HG02852 (cell line): ENCODE results near the gene HOXD11.
A peak's percentile ranks its signal among the peaks of the same experiment; 100 is the strongest.

Experiments used
- ATAC-seq: cut with Tn5 transposase; IDR thresholded peaks from one replicate; pipeline ENCODE4 v1.9.1; 2021; ENCODE audit warnings: mild to moderate bottlenecking, moderate library complexity; ENCODE audit not compliant: unreplicated experiment

Gene HOXD11

DNA sequence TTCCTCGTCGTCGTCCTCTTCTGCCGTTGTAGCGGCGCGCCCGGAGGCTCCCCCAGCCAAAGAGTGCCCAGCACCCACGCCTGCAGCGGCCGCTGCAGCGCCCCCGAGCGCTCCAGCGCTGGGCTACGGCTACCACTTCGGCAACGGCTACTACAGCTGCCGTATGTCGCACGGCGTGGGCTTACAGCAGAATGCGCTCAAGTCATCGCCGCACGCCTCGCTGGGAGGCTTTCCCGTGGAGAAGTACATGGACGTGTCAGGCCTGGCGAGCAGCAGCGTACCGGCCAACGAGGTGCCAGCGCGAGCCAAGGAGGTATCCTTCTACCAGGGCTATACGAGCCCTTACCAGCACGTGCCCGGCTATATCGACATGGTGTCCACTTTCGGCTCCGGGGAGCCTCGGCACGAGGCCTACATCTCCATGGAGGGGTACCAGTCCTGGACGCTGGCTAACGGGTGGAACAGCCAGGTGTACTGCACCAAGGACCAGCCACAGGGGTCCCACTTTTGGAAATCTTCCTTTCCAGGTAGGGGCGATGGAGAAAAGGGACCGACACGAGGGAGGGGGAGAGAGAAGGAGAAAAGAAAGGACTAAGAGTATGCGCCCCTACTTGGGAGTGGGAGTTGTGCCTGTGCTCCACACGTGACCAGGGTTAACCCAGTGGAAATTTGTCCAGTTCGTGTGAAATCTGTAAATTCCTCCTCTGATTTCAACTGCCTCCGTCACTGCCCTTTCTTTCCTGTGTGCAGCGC, 13.8 kb upstream of the HOXD11 start:
- ATAC-seq: no peak

GRCh38 chr2:176093898-176094249, 13.2 kb upstream of the HOXD11 start:
- ATAC-seq: no peak

DNA sequence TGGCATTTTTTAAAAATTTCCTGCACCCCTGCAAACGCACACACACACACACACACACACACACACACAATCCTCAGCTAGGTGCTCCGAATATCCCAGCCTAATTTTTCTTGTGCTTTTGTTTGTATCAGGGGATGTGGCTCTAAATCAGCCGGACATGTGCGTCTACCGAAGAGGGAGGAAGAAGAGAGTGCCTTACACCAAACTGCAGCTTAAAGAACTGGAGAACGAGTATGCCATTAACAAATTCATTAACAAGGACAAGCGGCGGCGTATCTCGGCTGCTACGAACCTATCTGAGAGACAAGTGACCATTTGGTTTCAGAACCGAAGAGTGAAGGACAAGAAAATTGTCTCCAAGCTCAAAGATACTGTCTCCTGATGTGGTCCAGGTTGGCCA, 12.7 kb upstream of the HOXD11 start:
- no peak for ATAC-seq

GRCh38 chr2:176095421-176095820, 11.7 kb upstream of the HOXD11 start:
- no peak for ATAC-seq

GRCh38 chr2:176096243-176096985, 10.7 kb upstream of the HOXD11 start:
- no peak for ATAC-seq

- peak; percentile 83 for ATAC-seq
Observed at GRCh38 chr2:176096986-176097819, 9.9 kb upstream of the HOXD11 start.

GRCh38 chr2:176097820-176098365, 9.2 kb upstream of the HOXD11 start:
- ATAC-seq: no peak

- no peak for ATAC-seq
Observed at GRCh38 chr2:176098366-176099158, 8.5 kb upstream of the HOXD11 start.

GRCh38 chr2:176099159-176099727, 7.8 kb upstream of the HOXD11 start:
- ATAC-seq: no peak

DNA sequence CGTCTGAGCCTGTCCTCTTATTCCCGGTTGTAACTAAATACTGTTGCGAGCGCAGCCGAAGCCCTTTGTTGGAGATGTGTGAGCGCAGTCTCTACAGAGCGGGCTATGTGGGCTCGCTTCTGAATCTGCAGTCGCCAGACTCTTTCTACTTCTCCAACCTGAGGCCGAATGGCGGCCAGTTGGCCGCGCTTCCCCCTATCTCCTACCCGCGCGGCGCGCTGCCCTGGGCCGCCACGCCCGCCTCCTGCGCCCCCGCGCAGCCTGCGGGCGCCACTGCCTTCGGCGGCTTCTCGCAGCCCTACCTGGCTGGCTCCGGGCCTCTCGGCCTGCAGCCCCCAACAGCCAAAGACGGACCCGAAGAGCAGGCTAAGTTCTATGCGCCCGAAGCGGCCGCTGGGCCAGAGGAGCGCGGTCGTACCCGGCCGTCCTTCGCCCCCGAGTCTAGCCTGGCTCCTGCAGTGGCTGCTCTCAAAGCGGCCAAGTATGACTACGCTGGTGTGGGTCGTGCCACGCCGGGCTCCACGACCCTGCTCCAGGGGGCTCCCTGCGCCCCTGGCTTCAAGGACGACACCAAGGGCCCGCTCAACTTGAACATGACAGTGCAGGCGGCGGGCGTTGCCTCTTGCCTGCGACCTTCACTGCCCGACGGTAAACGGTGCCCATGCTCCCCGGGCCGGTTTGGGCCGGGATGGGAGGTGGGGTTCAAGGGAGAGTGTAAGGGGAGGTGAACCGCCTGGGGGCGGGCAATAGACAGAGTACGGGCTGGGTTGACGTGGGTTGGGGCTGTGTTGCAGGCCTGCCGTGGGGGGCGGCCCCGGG, 7.1 kb upstream of the HOXD11 start, which contains the start of gene HOXD12:
HOXD12 (plus strand) TSS at position 68 of the 819 bp plus-strand sequence; CDS start at position 75, 7 bp downstream.
- no peak for ATAC-seq

DNA sequence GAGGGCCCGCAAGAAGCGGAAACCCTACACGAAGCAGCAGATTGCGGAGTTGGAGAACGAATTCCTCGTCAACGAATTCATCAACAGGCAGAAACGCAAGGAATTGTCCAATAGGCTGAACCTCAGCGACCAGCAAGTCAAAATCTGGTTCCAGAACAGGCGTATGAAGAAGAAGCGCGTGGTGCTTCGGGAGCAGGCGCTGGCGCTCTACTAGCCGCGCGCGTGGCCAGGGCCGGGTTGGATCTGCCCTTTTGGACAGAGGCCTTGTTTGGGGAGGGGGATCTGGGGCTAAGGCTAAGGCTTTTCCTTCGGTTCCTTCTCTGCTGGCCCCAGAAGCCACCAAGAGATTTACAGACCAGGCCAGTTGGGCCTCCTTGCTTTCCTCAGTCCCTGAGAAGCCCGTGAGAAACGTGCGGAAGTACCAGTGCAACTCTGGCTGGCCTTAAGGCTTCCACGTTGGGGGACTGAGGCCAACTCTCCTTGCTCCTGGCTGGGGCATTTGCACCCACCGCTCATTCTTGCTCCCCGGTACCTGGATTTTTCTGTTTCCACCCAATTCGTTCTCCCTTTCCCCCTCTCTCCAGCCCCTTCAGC, 6.4 kb upstream of the HOXD11 start:
- ATAC-seq: no peak

DNA sequence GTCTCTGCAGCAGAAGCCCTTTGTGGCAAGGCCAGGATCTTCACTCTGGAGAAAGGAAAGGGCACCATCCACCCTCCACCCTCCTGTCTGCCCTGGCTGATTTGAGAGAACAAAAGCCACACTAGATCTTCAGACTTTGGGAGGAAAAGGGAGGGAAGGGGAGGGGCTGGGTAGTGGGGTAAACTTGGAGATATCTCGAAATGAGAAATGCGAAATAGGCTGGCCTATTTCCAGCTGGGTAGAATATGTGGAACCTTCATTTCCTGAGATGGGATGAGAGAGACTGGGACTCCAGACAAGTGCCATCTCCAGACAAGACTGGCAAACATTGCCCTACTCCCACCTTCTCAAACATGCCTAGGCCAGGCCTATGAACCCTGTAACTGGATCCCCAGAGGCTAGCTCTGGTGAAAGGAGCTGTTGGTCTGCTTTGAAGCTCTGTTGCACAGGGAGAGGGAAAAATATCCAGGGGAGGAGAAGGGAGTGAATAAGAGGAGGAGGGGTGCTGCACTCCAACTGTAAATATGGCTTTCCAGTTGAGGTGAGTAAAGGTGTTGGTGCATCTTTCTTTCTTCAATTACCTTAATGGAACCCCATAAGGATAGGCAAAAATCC, 5.8 kb upstream of the HOXD11 start:
- ATAC-seq: no peak

- ATAC-seq: no peak
Observed at GRCh38 chr2:176101842-176102241, 5.2 kb upstream of the HOXD11 start.

DNA sequence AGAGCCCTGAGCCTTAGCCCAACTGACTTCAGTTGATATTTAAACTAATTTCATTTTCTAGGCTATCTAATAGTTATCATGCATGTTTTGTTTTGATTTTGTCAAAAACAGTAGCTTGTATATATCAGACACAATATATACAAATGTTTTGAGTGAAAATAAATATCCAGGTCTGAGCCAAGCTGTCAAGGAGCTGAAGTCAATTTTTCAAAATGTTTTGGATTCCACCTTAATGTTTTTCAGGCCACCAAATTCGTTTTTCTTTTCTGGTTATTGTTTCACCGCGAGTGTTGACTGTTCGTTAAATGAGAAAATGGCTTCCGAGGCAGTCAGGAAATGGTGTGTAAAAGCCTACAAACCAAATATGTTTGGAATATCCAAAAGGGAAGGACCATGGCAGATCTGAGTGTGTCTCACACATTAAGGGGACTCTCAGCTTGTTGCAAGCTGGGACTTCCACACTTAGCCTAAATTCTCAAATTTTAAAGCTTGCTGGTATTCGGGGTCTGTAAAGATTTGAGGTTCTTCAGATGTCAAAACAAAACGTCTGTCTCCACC, 4.7 kb upstream of the HOXD11 start:
- no peak for ATAC-seq

GRCh38 chr2:176103194-176103593, 3.9 kb upstream of the HOXD11 start:
- no peak for ATAC-seq

- no peak for ATAC-seq
Observed at GRCh38 chr2:176103742-176104315, 3.3 kb upstream of the HOXD11 start.

DNA sequence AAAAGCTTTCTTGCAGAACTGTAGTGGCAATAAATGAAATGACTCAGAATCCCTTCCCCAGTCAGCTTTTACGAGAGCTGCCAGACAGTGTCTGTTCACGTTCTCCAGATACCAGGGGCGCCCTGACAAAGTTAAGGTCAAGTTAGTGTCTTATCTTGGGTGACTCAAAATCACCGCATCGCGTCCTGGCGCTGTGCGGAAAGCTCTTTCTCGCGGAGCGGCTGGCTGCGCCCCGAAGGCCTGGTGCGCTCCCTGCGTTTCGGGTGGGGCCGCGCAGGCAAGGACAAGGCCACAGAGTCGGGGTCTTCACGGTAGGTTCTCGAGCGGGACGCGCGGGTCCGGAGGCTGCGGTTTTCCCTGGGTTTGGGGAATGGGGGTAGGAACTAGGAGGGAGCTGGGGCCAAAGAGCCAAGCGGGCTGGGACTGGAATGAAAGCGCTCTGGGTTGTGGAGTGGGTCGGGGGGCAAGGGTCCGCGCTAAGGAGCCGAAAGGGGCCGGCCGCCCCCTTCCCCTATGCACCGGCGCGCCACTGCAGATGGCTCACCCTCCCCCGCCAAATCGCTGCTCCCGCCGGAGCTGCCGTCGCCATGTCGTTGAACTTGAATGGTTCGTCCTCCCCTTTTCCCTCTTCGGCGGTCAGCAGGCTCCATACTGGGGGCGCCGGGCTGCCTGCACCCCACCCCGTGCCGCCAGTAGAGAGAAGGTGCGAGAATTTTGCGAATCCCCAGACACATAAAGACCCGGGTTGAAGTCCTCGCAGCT, 2.6 kb upstream of the HOXD11 start:
- no peak for ATAC-seq
